ENCODE data around the gene OR56A4.

DNA sequence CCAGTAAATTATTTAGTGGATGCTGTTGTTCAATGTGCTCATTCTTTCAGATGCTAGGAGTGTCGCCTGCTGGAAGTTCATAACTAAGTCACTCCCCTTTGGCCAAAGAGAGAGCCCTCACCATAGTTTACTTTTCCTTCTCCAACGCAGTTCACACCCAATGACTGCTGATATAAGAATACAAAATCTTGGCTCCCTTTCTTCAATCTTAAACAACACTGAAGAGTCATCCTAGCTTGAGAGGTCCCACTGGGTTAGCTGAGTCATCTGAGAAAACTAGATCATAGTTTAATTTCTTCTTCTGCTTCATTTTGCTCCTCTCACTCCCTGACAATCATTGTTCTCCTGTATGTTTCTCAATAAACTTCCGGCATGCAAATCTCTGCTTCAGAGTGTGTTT is 14.6 kb downstream of the OR56A4 start:
- TF ChIP-seq RAD21 (conservative IDR thresholded peaks at IDR 0.05 in 1 of 2, IDR thresholded peaks at IDR 0.05 in 1 of 2) (no peak), EP300 (IDR thresholded peaks at IDR 0.05) (no peak), POLR2A (IDR thresholded peaks at IDR 0.05; ENCODE audit: low read length) (no peak)
- TF ChIP-seq, protein P1, sequence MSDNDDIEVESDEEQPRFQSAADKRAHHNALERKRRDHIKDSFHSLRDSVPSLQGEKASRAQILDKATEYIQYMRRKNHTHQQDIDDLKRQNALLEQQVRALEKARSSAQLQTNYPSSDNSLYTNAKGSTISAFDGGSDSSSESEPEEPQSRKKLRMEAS (IDR thresholded peaks at IDR 0.05) = no peak

Measured in A549 (cell line).